ENCODE results near the gene HCN1. TPM values are rescaled to one million over a fixed set of nuclear protein-coding genes. Genes with fewer than 3 reads are reported as not detected.

The HCN1 gene
- total and polyA plus RNA-seq, 2 of the 4 experiments (the other 2 are of a cell fraction), result not detected

- no peak overlapping the region for H3K4me3 ChIP-seq (ENCODE audit: insufficient read depth, low read depth, low read length)
- no peak overlapping the region for H2BK120ac ChIP-seq (ENCODE audit: low read depth, low read length)
- in situ Hi-C loops (cut with MboI; ENCODE audit: low sequenced_read_pairs), result no loop called here
- WGBS, 2 experiments (ENCODE audit: extremely low coverage in 2 of 2, insufficient read length in 1 of 2), result 0% methylated on average over 5 of the region's 51 CpGs; no CpG with 5 or more reads in 1 of the 2 experiments
- H3K9me1 ChIP-seq (ENCODE audit: insufficient read depth, low read length), result no peaks in the 10 kb centered on the region
- no TSS peak for BruUV-seq (replicated peaks)
- H3K9me3 ChIP-seq (ENCODE audit: control insufficient read depth, insufficient read depth, low read length), result no peaks in the 10 kb centered on the region
- no peak overlapping the region for H4K5ac ChIP-seq (ENCODE audit: low read depth, low read length)
- H3K27ac ChIP-seq (ENCODE audit: insufficient read depth, low read length), result no peak overlapping the region
- H3K79me1 ChIP-seq (ENCODE audit: low read depth in 1 of 2, low read length in 2 of 2), result no peaks in the 10 kb centered on the region
- H2AFZ ChIP-seq (replicated peaks; ENCODE audit: low read length, poor library complexity), result no peak overlapping the region
- no peak for DNase-seq
- no peak overlapping the region for H2BK20ac ChIP-seq (ENCODE audit: low read depth, low read length)
- no peak overlapping the region for H2BK5ac ChIP-seq (ENCODE audit: low read depth, low read length, poor library complexity, severe bottlenecking)
- no peak overlapping the region for H3K14ac ChIP-seq (replicated peaks; ENCODE audit: low read depth, low read length)
- TF ChIP-seq CHD1 (IDR thresholded peaks at IDR 0.05; ENCODE audit: low read depth, low read length) (no peak), RAD21 (IDR thresholded peaks at IDR 0.05; ENCODE audit: low read length) (no peak), MXI1 (IDR thresholded peaks at IDR 0.05; ENCODE audit: borderline replicate concordance, low read depth, low read length) (no peak), ELK1 (IDR thresholded peaks at IDR 0.05; ENCODE audit: borderline replicate concordance, low read depth, low read length) (no peak), MAZ (IDR thresholded peaks at IDR 0.05; ENCODE audit: borderline replicate concordance, low read depth, low read length) (no peak), CTCF (conservative IDR thresholded peaks at IDR 0.05; ENCODE audit: low read depth, low read length) (no peak), CEBPB (IDR thresholded peaks at IDR 0.05; ENCODE audit: low read depth, low read length) (no peak), FOS (IDR thresholded peaks at IDR 0.05; ENCODE audit: low read depth, low read length) (no peak), RCOR1 (IDR thresholded peaks at IDR 0.05; ENCODE audit: insufficient replicate concordance, low read length) (no peak), BHLHE40 (IDR thresholded peaks at IDR 0.05; ENCODE audit: low read depth, low read length) (no peak), MAFK (IDR thresholded peaks at IDR 0.05; ENCODE audit: low read depth, low read length) (no peak), RFX5 (IDR thresholded peaks at IDR 0.05; ENCODE audit: low read depth, low read length) (no peak)
- H3K23ac ChIP-seq (ENCODE audit: low read depth, low read length), result no peak overlapping the region
- CTCF ChIA-PET, result no interaction called here
- no peaks in the 10 kb centered on the region for H3K36me3 ChIP-seq (ENCODE audit: control insufficient read depth, insufficient read depth, low read length)
- no peak overlapping the region for H3K56ac ChIP-seq (ENCODE audit: extremely low read depth, insufficient read depth, low read length)
- POLR2A ChIA-PET (ENCODE audit: unreplicated experiment), result no interaction called here
- no peak for ATAC-seq (ENCODE audit: low read depth)
- H4K20me1 ChIP-seq (ENCODE audit: insufficient read depth, low read length), result no peaks in the 10 kb centered on the region
- dilution Hi-C loops (cut with HindIII; ENCODE audit: low sequenced_read_pairs, unreplicated experiment), result no loop called here
- H2AK9ac ChIP-seq (replicated peaks; ENCODE audit: low read depth, low read length, poor library complexity), result no peak overlapping the region
- H3K27me3 ChIP-seq (ENCODE audit: control insufficient read depth, insufficient read depth, low read length), result no peaks in the 10 kb centered on the region
- no peak overlapping the region for H3K4me2 ChIP-seq (ENCODE audit: low read depth, low read length)
- no peak overlapping the region for H4K8ac ChIP-seq (ENCODE audit: low read depth in 2 of 2, low read length in 2 of 2)
- H2BK15ac ChIP-seq (ENCODE audit: low read depth, low read length), result no peak overlapping the region
- H3K4ac ChIP-seq (ENCODE audit: low read depth, low read length), result no peak overlapping the region
- no peak overlapping the region for H4K91ac ChIP-seq (ENCODE audit: insufficient read depth, low read depth, low read length)
- no peak overlapping the region for H3K18ac ChIP-seq (ENCODE audit: low read depth, low read length)
- H2AK5ac ChIP-seq (ENCODE audit: low read depth, low read length), result no peak overlapping the region
- H3K4me1 ChIP-seq (ENCODE audit: control insufficient read depth, insufficient read depth, low read length), result no peaks in the 10 kb centered on the region
- no peak overlapping the region for H3K9ac ChIP-seq (ENCODE audit: low read depth, low read length)
- intact Hi-C loops (cut with micrococcal nuclease), result loop anchor here (5.0 kb wide), 1 partner anchor 743 kb away; no protein-coding TSS in a partner anchor
Measured at GRCh38 chr5:45694971-45695803, 993 bp downstream of the HCN1 start.

Data from IMR-90 (cell line).